Suprapubic skin (tissue), 3 donors: ENCODE measurements around the gene GMPPA.

Experiments used
- EP300 ChIP-seq: sonication (generic); formaldehyde crosslinking; IDR thresholded peaks from one replicate; pipeline ENCODE4 v1.6.1; 2017; ENCODE audit warnings: antibody characterized with exemption
- POLR2A ChIP-seq, 2 donors: fragments of 450-650 bp; IDR thresholded peaks; one replicate each; pipeline ENCODE4 v1.6.1; 2017; ENCODE audit warnings: antibody characterized with exemption in 2 of 2, mild to moderate bottlenecking in 2 of 2, moderate library complexity in 2 of 2
- TF ChIP-seq, protein P1 (sequence below), 2 donors: fragments of 200-600 bp in 1 of 2; fragments of 450-650 bp in 1 of 2; sonication (generic) in 1 of 2; IDR thresholded peaks; one replicate each; pipeline ENCODE4 v1.5.1; 2016 to 2019; ENCODE audit warnings: antibody characterized with exemption in 2 of 2, mild to moderate bottlenecking in 1 of 2, moderate library complexity in 1 of 2

DNA sequence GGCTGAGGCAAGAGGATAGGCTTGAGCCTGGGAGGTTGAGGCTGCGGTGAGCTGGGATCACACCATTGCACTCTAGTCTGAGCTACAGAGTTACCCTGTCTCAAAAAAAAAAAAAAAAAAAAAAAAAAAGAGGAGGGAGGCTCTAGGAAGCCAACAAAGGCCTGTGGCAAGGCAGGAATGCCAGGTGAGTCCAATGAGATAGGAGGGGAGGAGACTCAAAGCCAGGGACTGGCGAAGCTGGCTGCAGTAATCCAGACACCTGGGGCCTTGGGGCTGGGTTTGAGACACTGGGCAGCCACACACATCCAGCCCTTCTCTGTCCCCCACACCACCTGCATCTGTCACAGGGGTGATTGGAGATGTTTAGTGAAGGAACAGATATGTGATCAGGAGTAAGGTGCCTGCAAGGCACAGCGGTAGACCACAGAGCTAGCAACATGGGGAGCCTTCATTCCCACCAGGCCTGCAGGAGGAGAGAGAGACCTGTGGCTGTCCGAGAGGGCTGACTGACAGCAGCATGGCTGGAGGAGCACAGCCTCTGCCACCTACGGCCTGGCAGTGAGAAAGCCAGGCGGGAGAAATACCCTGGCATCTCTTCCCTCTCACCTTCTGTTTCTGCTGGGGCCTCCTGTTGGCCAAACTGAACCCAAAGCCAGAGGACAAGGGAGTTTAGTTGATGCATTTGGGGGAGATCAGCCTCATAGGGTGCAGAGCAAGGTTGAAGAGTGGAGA, 35.4 kb downstream of the GMPPA start:
- no peak for TF ChIP-seq POLR2A (IDR thresholded peaks at IDR 0.05)
- TF ChIP-seq, protein P1, sequence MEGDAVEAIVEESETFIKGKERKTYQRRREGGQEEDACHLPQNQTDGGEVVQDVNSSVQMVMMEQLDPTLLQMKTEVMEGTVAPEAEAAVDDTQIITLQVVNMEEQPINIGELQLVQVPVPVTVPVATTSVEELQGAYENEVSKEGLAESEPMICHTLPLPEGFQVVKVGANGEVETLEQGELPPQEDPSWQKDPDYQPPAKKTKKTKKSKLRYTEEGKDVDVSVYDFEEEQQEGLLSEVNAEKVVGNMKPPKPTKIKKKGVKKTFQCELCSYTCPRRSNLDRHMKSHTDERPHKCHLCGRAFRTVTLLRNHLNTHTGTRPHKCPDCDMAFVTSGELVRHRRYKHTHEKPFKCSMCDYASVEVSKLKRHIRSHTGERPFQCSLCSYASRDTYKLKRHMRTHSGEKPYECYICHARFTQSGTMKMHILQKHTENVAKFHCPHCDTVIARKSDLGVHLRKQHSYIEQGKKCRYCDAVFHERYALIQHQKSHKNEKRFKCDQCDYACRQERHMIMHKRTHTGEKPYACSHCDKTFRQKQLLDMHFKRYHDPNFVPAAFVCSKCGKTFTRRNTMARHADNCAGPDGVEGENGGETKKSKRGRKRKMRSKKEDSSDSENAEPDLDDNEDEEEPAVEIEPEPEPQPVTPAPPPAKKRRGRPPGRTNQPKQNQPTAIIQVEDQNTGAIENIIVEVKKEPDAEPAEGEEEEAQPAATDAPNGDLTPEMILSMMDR (IDR thresholded peaks at IDR 0.05) = no peak
- TF ChIP-seq EP300 = no peak
